Measurements from ENCODE around the gene LYPD1.

The LYPD1 gene

GRCh38 chr2:132671151-132671835 is 1.3 kb upstream of the LYPD1 start:
- H3K27ac ChIP-seq: no peak overlapping the region
- DNase-seq: no peak
- peak overlapping the region in 1 of 2 donors; percentile 51 for H3K4me3 ChIP-seq

GRCh38 chr2:132670496-132671150 is 618 bp upstream of the LYPD1 start:
- Histone ChIP-seq H3K4me1 (peaks cover 0 to 33% (median 27%) of the 10 kb centered on the region in 4 donors), H3K9me3 (no peaks in the 10 kb centered on the region), H3K4me3 (peak overlapping the region; percentile 31 to 51), H3K27ac (no peak overlapping the region), H3K27me3 (peaks cover 0 to 44% of the 10 kb centered on the region in 2 donors), H3K36me3 (no peaks in the 10 kb centered on the region)
- peak in 1 of 2 donors; percentile 65 for DNase-seq
- no peak for TF ChIP-seq CTCF (IDR thresholded peaks at IDR 0.05)
- intact Hi-C loops (cut with DNase I; ENCODE audit: low total_unique reads): no loop called here

More at GRCh38 chr2:132671151-132671835, 1.3 kb upstream of the LYPD1 start:
- TF ChIP-seq CTCF (IDR thresholded peaks at IDR 0.05): no peak
- Histone ChIP-seq H3K27me3 (peaks cover 0 to 44% of the 10 kb centered on the region in 2 donors), H3K4me1 (peaks cover 0 to 33% (median 27%) of the 10 kb centered on the region in 4 donors), H3K9me3 (no peaks in the 10 kb centered on the region), H3K36me3 (no peaks in the 10 kb centered on the region)
- intact Hi-C loops (cut with DNase I; ENCODE audit: low total_unique reads): no loop called here

GRCh38 chr2:132668987-132669907 is 758 bp downstream of the LYPD1 start:
- peaks cover 0 to 33% (median 27%) of the 10 kb centered on the region in 4 donors for H3K4me1 ChIP-seq
- peak overlapping the region; percentile 31 to 51 for H3K4me3 ChIP-seq
- no peak for TF ChIP-seq CTCF (IDR thresholded peaks at IDR 0.05)
- intact Hi-C loops (cut with DNase I; ENCODE audit: low total_unique reads): no loop called here
- no peaks in the 10 kb centered on the region for H3K9me3 ChIP-seq
- H3K27ac ChIP-seq: no peak overlapping the region
- H3K36me3 ChIP-seq: no peaks in the 10 kb centered on the region
- peak in 1 of 2 donors; percentile 59 for DNase-seq
- peaks cover 0 to 44% of the 10 kb centered on the region in 2 donors for H3K27me3 ChIP-seq

GRCh38 chr2:132668189-132668823 is 1.7 kb downstream of the LYPD1 start:
- H3K36me3 ChIP-seq: no peaks in the 10 kb centered on the region
- TF ChIP-seq CTCF (IDR thresholded peaks at IDR 0.05): no peak
- H3K4me3 ChIP-seq: no peak overlapping the region
- no peak overlapping the region for H3K27ac ChIP-seq
- DNase-seq: no peak
- H3K9me3 ChIP-seq: no peaks in the 10 kb centered on the region
- intact Hi-C loops (cut with DNase I; ENCODE audit: low total_unique reads): no loop called here
- H3K27me3 ChIP-seq: peaks cover 0 to 41% of the 10 kb centered on the region in 2 donors
- H3K4me1 ChIP-seq: peaks cover 0 to 33% (median 27%) of the 10 kb centered on the region in 4 donors

- no peak overlapping the region for H3K4me3 ChIP-seq
- no peaks in the 10 kb centered on the region for H3K36me3 ChIP-seq
- H3K27me3 ChIP-seq: peaks cover 0 to 41% of the 10 kb centered on the region in 2 donors
- DNase-seq: no peak
- peaks cover 0 to 33% (median 27%) of the 10 kb centered on the region in 4 donors for H3K4me1 ChIP-seq
- intact Hi-C loops (cut with DNase I; ENCODE audit: low total_unique reads): no loop called here
- H3K27ac ChIP-seq: no peak overlapping the region
- no peaks in the 10 kb centered on the region for H3K9me3 ChIP-seq
- TF ChIP-seq CTCF (IDR thresholded peaks at IDR 0.05): no peak
Measured at GRCh38 chr2:132667706-132668105, 2.3 kb downstream of the LYPD1 start.

All from tibial artery (tissue), 4 donors.